ENCODE results near the gene PDXP.
"Not testable (repeated sequence)": the region's sequence is repeated elsewhere in the genome, so short reads cannot be mapped to it uniquely, and the experiment has no call there.

The PDXP gene

GRCh38 chr22:37658133-37659065 lies at the start of gene PDXP:
Gene PDXP, plus strand, starts transcription at chr22:37658723. Its CDS starts 60 bp downstream, at chr22:37658783.
- DNase-seq: peak; percentile 100

GRCh38 chr22:37609240-37610152 lies 49.0 kb upstream of the PDXP start:
- DNase-seq: peak; percentile 41

- not testable (repeated sequence) for DNase-seq
Measured at GRCh38 chr22:37610153-37610475, 48.4 kb upstream of the PDXP start.

GRCh38 chr22:37610480-37611129 lies 47.9 kb upstream of the PDXP start:
- DNase-seq: no peak

GRCh38 chr22:37611207-37611606 lies 47.3 kb upstream of the PDXP start:
- no peak for DNase-seq

GRCh38 chr22:37616201-37617083 lies 42.1 kb upstream of the PDXP start:
- DNase-seq: no peak

GRCh38 chr22:37617431-37617830 lies 41.1 kb upstream of the PDXP start:
- no peak for DNase-seq

GRCh38 chr22:37618072-37618656 lies 40.4 kb upstream of the PDXP start:
- DNase-seq: no peak

GRCh38 chr22:37618674-37619073 lies 39.8 kb upstream of the PDXP start:
- DNase-seq: no peak

- DNase-seq: no peak
Measured at GRCh38 chr22:37619991-37620390, 38.5 kb upstream of the PDXP start.

GRCh38 chr22:37621352-37621860 lies 37.1 kb upstream of the PDXP start:
- DNase-seq: no peak

GRCh38 chr22:37623075-37624016 lies 35.2 kb upstream of the PDXP start:
- DNase-seq: peak; percentile 54

- DNase-seq: no peak
Measured at GRCh38 chr22:37624017-37624365, 34.5 kb upstream of the PDXP start.

- no peak for DNase-seq
Measured at GRCh38 chr22:37624876-37625275, 33.6 kb upstream of the PDXP start.

GRCh38 chr22:37625737-37626136 lies 32.8 kb upstream of the PDXP start:
- DNase-seq: no peak

- no peak for DNase-seq
Measured at GRCh38 chr22:37626144-37626543, 32.4 kb upstream of the PDXP start.

GRCh38 chr22:37626556-37627075 lies 31.9 kb upstream of the PDXP start:
- DNase-seq: no peak

- DNase-seq: no peak
Measured at GRCh38 chr22:37627121-37627520, 31.4 kb upstream of the PDXP start.

- no peak for DNase-seq
Measured at GRCh38 chr22:37627545-37627944, 31.0 kb upstream of the PDXP start.

GRCh38 chr22:37628830-37629229 lies 29.7 kb upstream of the PDXP start:
- no peak for DNase-seq

Data from EL (cell line).